HepG2 (cell line): ENCODE measurements around the gene IP6K3. TPM values are rescaled to one million over a fixed set of nuclear protein-coding genes. Genes with fewer than 3 reads are reported as not detected.
A peak's percentile ranks its signal among the peaks of the same experiment; 100 is the strongest.

Experiments
- ARID2 ChIP-seq: sonication (generic); formaldehyde crosslinking; IDR thresholded peaks from 2 replicates; pipeline ENCODE4 v1.8.1; 2022; ENCODE audit warnings: mild to moderate bottlenecking, missing genetic modification reagents, borderline replicate concordance
- BATF2 ChIP-seq: sonication (generic); formaldehyde crosslinking; IDR thresholded peaks from 2 replicates; pipeline ENCODE4 v1.8.0; 2022; ENCODE audit warnings: mild to moderate bottlenecking, missing genetic modification reagents, moderate library complexity
- GATAD1 ChIP-seq: IDR thresholded peaks from 2 replicates; pipeline ENCODE4 v1.6.1; 2016; ENCODE audit warnings: missing genetic modification reagents, missing compliant biosample characterization
- HNF1A ChIP-seq, 2 experiments: sonication (generic) in 1 of 2; formaldehyde crosslinking in 1 of 2; IDR thresholded peaks; 2 replicates each; pipeline versions ENCODE4 v1.4.0 to v1.6.1; 2016 to 2020; ENCODE audit warnings: borderline replicate concordance in 1 of 2, low read depth in 1 of 2, mild to moderate bottlenecking in 1 of 2, missing genetic modification reagents in 1 of 2
- HNF4A ChIP-seq: sonication (generic); formaldehyde crosslinking; IDR thresholded peaks from 2 replicates; pipeline ENCODE4 v1.4.0; 2020; ENCODE audit warnings: missing genetic modification reagents
- HNF4G ChIP-seq, 2 experiments: sonication (generic) in 1 of 2; formaldehyde crosslinking in 1 of 2; IDR thresholded peaks; 2 replicates each; pipeline versions ENCODE4 v1.4.0 to v1.6.1; 2011 to 2020; ENCODE audit warnings: borderline replicate concordance in 2 of 2, low read depth in 2 of 2, mild to moderate bottlenecking in 2 of 2, low read length in 1 of 2, missing genetic modification reagents in 1 of 2, moderate library complexity in 1 of 2
- LBX2 ChIP-seq: sonication (generic); formaldehyde crosslinking; IDR thresholded peaks from 2 replicates; pipeline ENCODE4 v1.5.0; 2020; ENCODE audit warnings: missing genetic modification reagents, mild to moderate bottlenecking, borderline replicate concordance
- PHF21A ChIP-seq: sonication (generic); formaldehyde crosslinking; IDR thresholded peaks from 2 replicates; pipeline ENCODE4 v1.5.0; 2020; ENCODE audit warnings: mild to moderate bottlenecking, missing genetic modification reagents
- PREB ChIP-seq: sonication (generic); formaldehyde crosslinking; IDR thresholded peaks from 2 replicates; pipeline ENCODE4 v1.4.0; 2020; ENCODE audit warnings: missing genetic modification reagents
- XBP1 ChIP-seq: sonication (generic); formaldehyde crosslinking; IDR thresholded peaks from 2 replicates; pipeline ENCODE4 v1.5.0; 2020; ENCODE audit warnings: missing genetic modification reagents
- ZBTB34 ChIP-seq: sonication (generic); formaldehyde crosslinking; IDR thresholded peaks from 2 replicates; pipeline ENCODE4 v1.8.0; 2022; ENCODE audit warnings: mild to moderate bottlenecking, missing genetic modification reagents
- ZC3H4 ChIP-seq: sonication (generic); formaldehyde crosslinking; IDR thresholded peaks from 2 replicates; pipeline ENCODE4 v1.4.0; 2020; ENCODE audit warnings: missing genetic modification reagents, borderline replicate concordance
- ZEB1 ChIP-seq: IDR thresholded peaks from 2 replicates; pipeline ENCODE4 v1.6.1; 2012; ENCODE audit warnings: mild to moderate bottlenecking, low read depth, inconsistent platforms; ENCODE audit not compliant: insufficient replicate concordance
- ZNF124 ChIP-seq: sonication (generic); formaldehyde crosslinking; IDR thresholded peaks from 2 replicates; pipeline ENCODE4 v1.4.0; 2020; ENCODE audit warnings: missing genetic modification reagents
- ZNF331 ChIP-seq: sonication (generic); formaldehyde crosslinking; IDR thresholded peaks from 2 replicates; pipeline ENCODE4 v1.4.0; 2020; ENCODE audit warnings: missing genetic modification reagents
- ZNF33A ChIP-seq: sonication (generic); formaldehyde crosslinking; IDR thresholded peaks from 2 replicates; pipeline ENCODE4 v1.5.1; 2020; ENCODE audit warnings: missing genetic modification reagents, mild to moderate bottlenecking, moderate library complexity, borderline replicate concordance
- ZNF382 ChIP-seq: sonication (generic); formaldehyde crosslinking; IDR thresholded peaks from 2 replicates; pipeline ENCODE4 v1.5.0; 2020; ENCODE audit warnings: missing genetic modification reagents, mild to moderate bottlenecking, borderline replicate concordance
- ZNF451 ChIP-seq: sonication (generic); formaldehyde crosslinking; IDR thresholded peaks from 2 replicates; pipeline ENCODE4 v1.5.0; 2020; ENCODE audit warnings: mild to moderate bottlenecking, missing genetic modification reagents
- ZNF672 ChIP-seq: sonication (generic); formaldehyde crosslinking; IDR thresholded peaks from 2 replicates; pipeline ENCODE4 v1.8.1; 2022; ENCODE audit warnings: missing genetic modification reagents
- ZNF777 ChIP-seq: sonication (generic); formaldehyde crosslinking; IDR thresholded peaks from 2 replicates; pipeline ENCODE4 v1.4.0; 2020; ENCODE audit warnings: missing genetic modification reagents
- polyA plus RNA-seq, 8 experiments: library from polyadenylated mRNA; depleted of rRNA in 3 of 8; stranded (reverse) in 7 of 8; unstranded in 1 of 8; fragments of >200 nt; fragmentation: Illumina TruSeq in 4 of 8; extraction: Trizol in 4 of 8; gene quantifications; 2 replicates each; pipeline versions ENCODE4 v1.2.1 to v1.2.3, GENCODE V29; 2011 to 2016; ENCODE audit warnings: low read depth in 4 of 8, missing spikeins in 1 of 8, mixed read lengths in 1 of 8; ENCODE audit not compliant: insufficient read depth in 1 of 8
- total RNA-seq, 5 experiments: library from RNA; depleted of rRNA; stranded (reverse); fragments of >200 nt; fragmentation: Illumina TruSeq; extraction: Trizol; gene quantifications; 2 replicates each; pipeline ENCODE4 v1.2.3, GENCODE V29; 2016; ENCODE audit warnings: low read depth in 1 of 5

IP6K3 gene
- total and polyA plus RNA-seq, 2 of the 13 experiments (the other 11 are each of a cell fraction or from before 2014, with no cell fraction given): 0.11 to 0.18 TPM

GRCh38 chr6:33787954-33788693 is 41.4 kb upstream of the IP6K3 start (continued):
- TF ChIP-seq ZNF382 (CRISPR knock-in tag): no peak
- TF ChIP-seq HNF4G (IDR thresholded peaks at IDR 0.05; ENCODE audit: borderline replicate concordance, low read depth, low read length): no peak
- TF ChIP-seq HNF4G (CRISPR knock-in tag; IDR thresholded peaks at IDR 0.05; ENCODE audit: borderline replicate concordance, low read depth): no peak
- peak; percentile 40; the same call in 1 of the 2 replicates for TF ChIP-seq ZNF777 (CRISPR knock-in tag)
- TF ChIP-seq ZEB1: no peak
- no peak for TF ChIP-seq XBP1 (CRISPR knock-in tag)
- TF ChIP-seq ZC3H4 (CRISPR knock-in tag): no peak
- no peak for TF ChIP-seq ZNF124 (CRISPR knock-in tag)
- peak; percentile 33; the same call in 1 of the 2 replicates for TF ChIP-seq ZNF331 (CRISPR knock-in tag)
- TF ChIP-seq PREB (CRISPR knock-in tag): no peak
- TF ChIP-seq ZNF451: no peak; the same call in 1 of the 2 replicates
- TF ChIP-seq ZNF672 (CRISPR knock-in tag): no peak
- TF ChIP-seq ARID2 (CRISPR knock-in tag): 0 out of 2 replicates have a peak, but pooled peaks have one; percentile 14
- no peak for TF ChIP-seq BATF2 (CRISPR knock-in tag)
- TF ChIP-seq PHF21A (CRISPR knock-in tag): no peak
- TF ChIP-seq LBX2: 0 out of 2 replicates have a peak, but pooled peaks have one; percentile 66
- 0 out of 2 replicates have a peak, but pooled peaks have one; percentile 33 for TF ChIP-seq ZBTB34 (CRISPR knock-in tag)
- TF ChIP-seq ZNF33A (CRISPR knock-in tag): no peak
- peak; percentile 85 for TF ChIP-seq GATAD1 (CRISPR knock-in tag)
- TF ChIP-seq HNF1A (IDR thresholded peaks at IDR 0.05; ENCODE audit: low read depth): no peak
- TF ChIP-seq HNF1A (CRISPR knock-in tag; IDR thresholded peaks at IDR 0.05; ENCODE audit: borderline replicate concordance): no peak
- TF ChIP-seq HNF4A (CRISPR knock-in tag): 0 out of 2 replicates have a peak, but pooled peaks have one; percentile 12
